ENCODE data around the gene ACKR4.
"Not testable (repeated sequence)": the region's sequence is repeated elsewhere in the genome, so short reads cannot be mapped to it uniquely, and the experiment has no call there.

Gene ACKR4

DNA sequence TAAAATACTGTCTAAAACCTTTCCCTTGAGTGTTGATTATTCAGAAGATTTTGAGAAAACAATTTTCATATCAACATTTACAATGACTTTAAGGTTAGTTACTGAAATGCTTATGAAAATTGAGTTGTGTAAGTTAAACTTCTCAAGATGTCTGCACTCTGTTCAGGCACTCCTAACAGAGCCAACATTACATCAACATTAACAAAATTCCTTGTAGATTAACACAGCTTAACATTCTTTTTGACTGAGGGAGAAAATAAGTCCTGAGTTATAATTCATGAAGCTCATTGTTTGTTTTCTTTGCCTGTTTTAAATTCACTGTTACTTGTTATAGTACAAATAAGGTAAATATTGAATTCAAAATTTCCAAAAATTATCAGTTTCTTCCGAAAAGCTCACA lies 9.0 kb downstream of the ACKR4 start:
- H3K4me3 ChIP-seq (ENCODE audit: low read length) = no peak overlapping the region
- peak; percentile 68 for DNase-seq (ENCODE audit: low read depth)
- TF ChIP-seq, protein P1, sequence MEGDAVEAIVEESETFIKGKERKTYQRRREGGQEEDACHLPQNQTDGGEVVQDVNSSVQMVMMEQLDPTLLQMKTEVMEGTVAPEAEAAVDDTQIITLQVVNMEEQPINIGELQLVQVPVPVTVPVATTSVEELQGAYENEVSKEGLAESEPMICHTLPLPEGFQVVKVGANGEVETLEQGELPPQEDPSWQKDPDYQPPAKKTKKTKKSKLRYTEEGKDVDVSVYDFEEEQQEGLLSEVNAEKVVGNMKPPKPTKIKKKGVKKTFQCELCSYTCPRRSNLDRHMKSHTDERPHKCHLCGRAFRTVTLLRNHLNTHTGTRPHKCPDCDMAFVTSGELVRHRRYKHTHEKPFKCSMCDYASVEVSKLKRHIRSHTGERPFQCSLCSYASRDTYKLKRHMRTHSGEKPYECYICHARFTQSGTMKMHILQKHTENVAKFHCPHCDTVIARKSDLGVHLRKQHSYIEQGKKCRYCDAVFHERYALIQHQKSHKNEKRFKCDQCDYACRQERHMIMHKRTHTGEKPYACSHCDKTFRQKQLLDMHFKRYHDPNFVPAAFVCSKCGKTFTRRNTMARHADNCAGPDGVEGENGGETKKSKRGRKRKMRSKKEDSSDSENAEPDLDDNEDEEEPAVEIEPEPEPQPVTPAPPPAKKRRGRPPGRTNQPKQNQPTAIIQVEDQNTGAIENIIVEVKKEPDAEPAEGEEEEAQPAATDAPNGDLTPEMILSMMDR (conservative IDR thresholded peaks at IDR 0.05; ENCODE audit: low read depth, low read length) = no peak

DNA sequence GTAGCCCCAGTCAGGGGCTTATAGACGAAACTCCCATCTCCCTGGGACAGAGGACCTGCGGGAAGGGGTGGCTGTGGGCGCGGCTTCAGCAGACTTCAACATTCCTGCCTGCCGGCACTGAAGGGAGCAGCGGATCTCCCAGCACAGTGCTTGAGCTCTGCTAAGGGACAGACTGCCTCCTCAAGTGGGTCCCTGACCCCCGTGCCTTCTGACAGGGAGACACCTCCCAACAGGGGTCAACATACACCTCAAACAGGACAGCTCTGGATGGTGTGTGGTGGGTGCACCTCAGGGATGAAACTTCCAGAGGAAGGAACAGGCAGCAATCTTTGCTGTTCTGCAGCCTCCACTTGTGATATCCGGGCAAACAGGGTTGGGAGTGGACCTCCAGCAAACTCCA lies 9.6 kb downstream of the ACKR4 start:
- DNase-seq (ENCODE audit: low read depth) = not testable (repeated sequence)
- peak overlapping the region; percentile 16 for H3K4me3 ChIP-seq (ENCODE audit: low read length)

DNA sequence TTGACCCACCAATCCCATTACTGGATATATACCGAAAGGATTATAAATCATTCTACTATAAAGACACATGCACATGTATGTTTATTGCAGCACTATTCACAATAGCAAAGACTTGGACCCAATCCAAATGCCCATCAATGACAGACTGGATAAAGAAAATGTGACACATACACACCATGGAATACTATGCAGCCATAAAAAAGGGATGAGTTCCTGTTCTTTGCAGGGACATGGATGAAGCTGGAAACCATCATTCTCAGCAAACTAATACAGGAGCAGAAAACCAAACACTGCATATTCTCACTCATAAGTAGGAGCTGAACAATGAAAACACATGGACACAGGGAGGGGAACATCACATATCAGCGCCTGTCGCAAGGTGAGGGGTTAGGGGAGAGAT lies 18.2 kb downstream of the ACKR4 start:
- not testable (repeated sequence) for H3K4me3 ChIP-seq (ENCODE audit: low read length); DNase-seq (ENCODE audit: low read depth)

DNA sequence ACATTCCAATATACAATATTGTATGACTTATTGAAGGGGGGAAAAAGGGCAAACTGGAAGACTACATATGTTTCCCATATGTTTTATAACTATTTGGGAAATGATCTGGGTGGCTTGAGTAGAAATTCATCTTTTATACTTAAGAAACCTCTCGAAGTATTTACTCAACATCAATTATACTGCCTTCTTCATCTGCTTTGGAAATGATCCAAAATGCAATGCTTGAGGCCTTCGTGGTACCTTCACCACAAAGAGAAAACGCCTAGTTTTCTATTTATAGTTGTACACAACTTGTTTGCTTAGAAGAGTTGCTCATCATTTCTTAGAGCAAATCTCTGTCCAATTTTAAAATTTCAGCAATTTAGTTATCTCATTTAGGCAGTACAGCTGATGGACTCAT lies 18.8 kb downstream of the ACKR4 start:
- no peak for DNase-seq (ENCODE audit: low read depth)
- no peak overlapping the region for H3K4me3 ChIP-seq (ENCODE audit: low read length)
- TF ChIP-seq, protein P1 (conservative IDR thresholded peaks at IDR 0.05; ENCODE audit: low read depth, low read length) = no peak

DNA sequence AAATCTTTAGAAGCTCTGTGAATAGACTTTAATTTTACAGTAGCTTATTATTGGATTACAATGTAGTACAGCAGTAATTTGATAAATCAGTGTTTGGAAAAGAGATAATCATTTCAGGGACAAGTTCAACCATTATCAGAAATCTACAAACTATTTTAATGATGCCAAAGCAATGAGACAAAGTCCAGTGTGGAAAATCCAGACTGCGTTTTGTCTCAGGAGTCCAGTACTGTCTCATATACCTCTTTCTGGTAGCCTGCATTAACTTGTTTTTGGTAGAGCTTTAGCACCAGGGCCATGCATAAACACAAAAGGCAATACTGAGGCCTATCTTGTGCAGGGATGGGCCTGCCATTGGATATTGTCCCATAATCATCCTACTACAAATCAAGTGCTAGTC lies 19.7 kb downstream of the ACKR4 start:
- H3K4me3 ChIP-seq (ENCODE audit: low read length) = no peak overlapping the region
- no peak for DNase-seq (ENCODE audit: low read depth)
- TF ChIP-seq, protein P1 (conservative IDR thresholded peaks at IDR 0.05; ENCODE audit: low read depth, low read length) = no peak

DNA sequence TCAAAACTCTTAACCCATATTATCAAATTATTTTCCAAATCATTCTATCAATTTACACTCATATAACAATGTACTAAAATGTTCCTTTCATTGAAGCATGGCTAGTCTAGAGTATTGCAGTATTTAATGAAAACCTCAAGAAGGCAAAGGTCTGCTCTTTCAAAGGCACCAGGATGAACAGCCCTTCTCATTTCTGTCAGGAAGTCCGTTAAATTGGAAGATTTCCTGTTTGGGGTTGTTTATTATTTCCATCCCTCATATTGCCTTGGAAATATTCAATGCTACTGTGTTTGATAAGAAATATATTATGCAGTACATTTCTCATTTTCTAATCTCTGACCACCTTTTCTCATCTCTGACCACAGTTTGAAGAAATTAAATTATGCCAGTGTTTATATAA lies 25.1 kb downstream of the ACKR4 start:
- TF ChIP-seq, protein P1 (conservative IDR thresholded peaks at IDR 0.05; ENCODE audit: low read depth, low read length) = no peak
- H3K4me3 ChIP-seq (ENCODE audit: low read length) = no peak overlapping the region
- no peak for DNase-seq (ENCODE audit: low read depth)

DNA sequence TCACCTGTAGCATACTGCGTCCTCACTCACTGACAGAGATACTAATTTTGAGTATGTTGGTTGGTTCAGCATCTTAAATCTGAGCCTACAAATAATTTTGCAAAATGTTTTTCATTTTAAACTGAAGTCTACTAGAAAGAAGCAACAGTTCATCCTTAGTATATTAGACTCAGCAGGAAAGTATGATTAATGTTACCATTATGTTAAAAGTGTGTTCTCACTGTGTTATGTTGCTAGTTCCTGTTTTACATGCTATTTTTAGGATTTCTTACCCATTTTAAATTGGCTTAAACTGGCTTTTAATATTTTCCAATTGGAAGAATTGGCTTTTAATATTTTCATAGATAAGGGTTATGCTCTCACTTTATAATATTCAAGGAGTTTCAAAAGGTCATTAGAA lies 25.7 kb downstream of the ACKR4 start:
- no peak for DNase-seq (ENCODE audit: low read depth)
- no peak overlapping the region for H3K4me3 ChIP-seq (ENCODE audit: low read length)
- TF ChIP-seq, protein P1 (conservative IDR thresholded peaks at IDR 0.05; ENCODE audit: low read depth, low read length) = no peak

DNA sequence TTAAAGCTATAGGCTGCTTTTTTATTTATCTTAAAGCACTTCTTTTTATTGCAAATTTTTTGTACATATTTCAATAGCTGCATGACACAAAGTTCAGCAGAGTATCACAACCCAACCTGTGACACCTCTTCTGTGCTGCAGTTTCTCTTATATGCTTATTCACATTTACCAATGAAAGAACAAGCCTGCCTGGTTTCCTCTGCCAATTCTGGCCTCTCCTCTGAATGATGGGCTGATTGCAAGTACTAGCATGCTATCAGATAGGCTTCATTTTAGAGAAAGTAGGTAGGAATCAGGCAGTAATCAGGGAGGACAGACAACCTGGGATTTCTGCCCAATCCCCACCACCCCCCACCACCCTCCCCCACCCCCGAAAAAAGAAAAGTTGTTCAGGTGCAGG lies 26.6 kb downstream of the ACKR4 start:
- TF ChIP-seq, protein P1 (conservative IDR thresholded peaks at IDR 0.05; ENCODE audit: low read depth, low read length) = no peak
- no peak overlapping the region for H3K4me3 ChIP-seq (ENCODE audit: low read length)
- no peak for DNase-seq (ENCODE audit: low read depth)

All from retinal pigment epithelial cell (primary cell).